ENCODE data around the gene KRTAP1-3. TPM values are rescaled to one million over a fixed set of nuclear protein-coding genes. Genes with fewer than 3 reads are reported as not detected.

KRTAP1-3 gene
- total RNA-seq, 1 experiment from 2014 or later, result not detected

DNA sequence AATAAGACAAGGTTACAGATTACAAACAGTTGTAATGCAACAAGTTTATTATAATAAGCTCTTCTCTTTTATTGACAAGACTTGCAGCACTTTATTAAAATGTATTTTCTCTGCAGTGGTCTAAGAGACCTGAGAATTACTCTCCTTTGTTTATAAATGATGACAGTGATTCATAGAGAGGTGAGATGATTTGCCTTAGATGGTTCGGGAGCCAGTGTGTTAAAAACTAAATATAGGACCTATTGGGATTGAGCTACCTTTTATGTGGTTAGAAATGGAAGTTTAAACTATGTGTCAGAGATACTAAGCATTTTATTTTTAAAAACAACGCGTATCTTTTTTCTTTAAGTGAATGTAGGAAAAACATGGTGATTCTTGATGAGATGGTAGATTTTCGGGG, 37.8 kb downstream of the KRTAP1-3 start:
- DNase-seq (ENCODE audit: low spot score) (no peak), ATAC-seq (no peak)
- Mint-ChIP-seq H3K27ac (no peak overlapping the region), H3K27me3 (ENCODE audit: low read depth) (no peaks in the 10 kb centered on the region), H3K4me3 (no peak overlapping the region), H3K36me3 (no peaks in the 10 kb centered on the region), H3K4me1 (peaks cover 7% of the 10 kb centered on the region; the same call in 1 of the 2 replicates), H3K9me3 (no peaks in the 10 kb centered on the region)
- ChIA-PET POLR2A (no interaction called here), CTCF (no interaction called here)
- no peak for TF ChIP-seq TEAD1 (CRISPR knock-in tag; IDR thresholded peaks at IDR 0.05)
- no peak for TF ChIP-seq PRRX2 (CRISPR knock-in tag; IDR thresholded peaks at IDR 0.05)
- no peak for TF ChIP-seq FOXK1 (CRISPR knock-in tag; IDR thresholded peaks at IDR 0.05)
- TF ChIP-seq, protein P1, sequence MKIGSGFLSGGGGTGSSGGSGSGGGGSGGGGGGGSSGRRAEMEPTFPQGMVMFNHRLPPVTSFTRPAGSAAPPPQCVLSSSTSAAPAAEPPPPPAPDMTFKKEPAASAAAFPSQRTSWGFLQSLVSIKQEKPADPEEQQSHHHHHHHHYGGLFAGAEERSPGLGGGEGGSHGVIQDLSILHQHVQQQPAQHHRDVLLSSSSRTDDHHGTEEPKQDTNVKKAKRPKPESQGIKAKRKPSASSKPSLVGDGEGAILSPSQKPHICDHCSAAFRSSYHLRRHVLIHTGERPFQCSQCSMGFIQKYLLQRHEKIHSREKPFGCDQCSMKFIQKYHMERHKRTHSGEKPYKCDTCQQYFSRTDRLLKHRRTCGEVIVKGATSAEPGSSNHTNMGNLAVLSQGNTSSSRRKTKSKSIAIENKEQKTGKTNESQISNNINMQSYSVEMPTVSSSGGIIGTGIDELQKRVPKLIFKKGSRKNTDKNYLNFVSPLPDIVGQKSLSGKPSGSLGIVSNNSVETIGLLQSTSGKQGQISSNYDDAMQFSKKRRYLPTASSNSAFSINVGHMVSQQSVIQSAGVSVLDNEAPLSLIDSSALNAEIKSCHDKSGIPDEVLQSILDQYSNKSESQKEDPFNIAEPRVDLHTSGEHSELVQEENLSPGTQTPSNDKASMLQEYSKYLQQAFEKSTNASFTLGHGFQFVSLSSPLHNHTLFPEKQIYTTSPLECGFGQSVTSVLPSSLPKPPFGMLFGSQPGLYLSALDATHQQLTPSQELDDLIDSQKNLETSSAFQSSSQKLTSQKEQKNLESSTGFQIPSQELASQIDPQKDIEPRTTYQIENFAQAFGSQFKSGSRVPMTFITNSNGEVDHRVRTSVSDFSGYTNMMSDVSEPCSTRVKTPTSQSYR (CRISPR knock-in tag; IDR thresholded peaks at IDR 0.05), result no peak
- TF ChIP-seq JUN (CRISPR knock-in tag; IDR thresholded peaks at IDR 0.05), result no peak
- no peak for TF ChIP-seq ZNF423 (CRISPR knock-in tag; IDR thresholded peaks at IDR 0.05)
- TF ChIP-seq ZNF138 (CRISPR knock-in tag; conservative IDR thresholded peaks at IDR 0.05), result no peak
- no peak for TF ChIP-seq CBFB (CRISPR knock-in tag; IDR thresholded peaks at IDR 0.05; ENCODE audit: low read depth)
- TF ChIP-seq TP53 (CRISPR knock-in tag; IDR thresholded peaks at IDR 0.05), result no peak
- TF ChIP-seq, protein P2, sequence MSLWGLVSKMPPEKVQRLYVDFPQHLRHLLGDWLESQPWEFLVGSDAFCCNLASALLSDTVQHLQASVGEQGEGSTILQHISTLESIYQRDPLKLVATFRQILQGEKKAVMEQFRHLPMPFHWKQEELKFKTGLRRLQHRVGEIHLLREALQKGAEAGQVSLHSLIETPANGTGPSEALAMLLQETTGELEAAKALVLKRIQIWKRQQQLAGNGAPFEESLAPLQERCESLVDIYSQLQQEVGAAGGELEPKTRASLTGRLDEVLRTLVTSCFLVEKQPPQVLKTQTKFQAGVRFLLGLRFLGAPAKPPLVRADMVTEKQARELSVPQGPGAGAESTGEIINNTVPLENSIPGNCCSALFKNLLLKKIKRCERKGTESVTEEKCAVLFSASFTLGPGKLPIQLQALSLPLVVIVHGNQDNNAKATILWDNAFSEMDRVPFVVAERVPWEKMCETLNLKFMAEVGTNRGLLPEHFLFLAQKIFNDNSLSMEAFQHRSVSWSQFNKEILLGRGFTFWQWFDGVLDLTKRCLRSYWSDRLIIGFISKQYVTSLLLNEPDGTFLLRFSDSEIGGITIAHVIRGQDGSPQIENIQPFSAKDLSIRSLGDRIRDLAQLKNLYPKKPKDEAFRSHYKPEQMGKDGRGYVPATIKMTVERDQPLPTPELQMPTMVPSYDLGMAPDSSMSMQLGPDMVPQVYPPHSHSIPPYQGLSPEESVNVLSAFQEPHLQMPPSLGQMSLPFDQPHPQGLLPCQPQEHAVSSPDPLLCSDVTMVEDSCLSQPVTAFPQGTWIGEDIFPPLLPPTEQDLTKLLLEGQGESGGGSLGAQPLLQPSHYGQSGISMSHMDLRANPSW (CRISPR knock-in tag; conservative IDR thresholded peaks at IDR 0.05; ENCODE audit: low read depth), result no peak
- no peak for TF ChIP-seq TEAD4 (CRISPR knock-in tag; IDR thresholded peaks at IDR 0.05)
- TF ChIP-seq, protein P3, sequence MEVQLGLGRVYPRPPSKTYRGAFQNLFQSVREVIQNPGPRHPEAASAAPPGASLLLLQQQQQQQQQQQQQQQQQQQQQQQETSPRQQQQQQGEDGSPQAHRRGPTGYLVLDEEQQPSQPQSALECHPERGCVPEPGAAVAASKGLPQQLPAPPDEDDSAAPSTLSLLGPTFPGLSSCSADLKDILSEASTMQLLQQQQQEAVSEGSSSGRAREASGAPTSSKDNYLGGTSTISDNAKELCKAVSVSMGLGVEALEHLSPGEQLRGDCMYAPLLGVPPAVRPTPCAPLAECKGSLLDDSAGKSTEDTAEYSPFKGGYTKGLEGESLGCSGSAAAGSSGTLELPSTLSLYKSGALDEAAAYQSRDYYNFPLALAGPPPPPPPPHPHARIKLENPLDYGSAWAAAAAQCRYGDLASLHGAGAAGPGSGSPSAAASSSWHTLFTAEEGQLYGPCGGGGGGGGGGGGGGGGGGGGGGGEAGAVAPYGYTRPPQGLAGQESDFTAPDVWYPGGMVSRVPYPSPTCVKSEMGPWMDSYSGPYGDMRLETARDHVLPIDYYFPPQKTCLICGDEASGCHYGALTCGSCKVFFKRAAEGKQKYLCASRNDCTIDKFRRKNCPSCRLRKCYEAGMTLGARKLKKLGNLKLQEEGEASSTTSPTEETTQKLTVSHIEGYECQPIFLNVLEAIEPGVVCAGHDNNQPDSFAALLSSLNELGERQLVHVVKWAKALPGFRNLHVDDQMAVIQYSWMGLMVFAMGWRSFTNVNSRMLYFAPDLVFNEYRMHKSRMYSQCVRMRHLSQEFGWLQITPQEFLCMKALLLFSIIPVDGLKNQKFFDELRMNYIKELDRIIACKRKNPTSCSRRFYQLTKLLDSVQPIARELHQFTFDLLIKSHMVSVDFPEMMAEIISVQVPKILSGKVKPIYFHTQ (CRISPR knock-in tag; IDR thresholded peaks at IDR 0.05), result no peak
- TF ChIP-seq ZNF219 (CRISPR knock-in tag; IDR thresholded peaks at IDR 0.05; ENCODE audit: borderline replicate concordance), result no peak
- TF ChIP-seq IRF2 (CRISPR knock-in tag; IDR thresholded peaks at IDR 0.05; ENCODE audit: borderline replicate concordance, low read depth), result no peak
- TF ChIP-seq, protein P4, sequence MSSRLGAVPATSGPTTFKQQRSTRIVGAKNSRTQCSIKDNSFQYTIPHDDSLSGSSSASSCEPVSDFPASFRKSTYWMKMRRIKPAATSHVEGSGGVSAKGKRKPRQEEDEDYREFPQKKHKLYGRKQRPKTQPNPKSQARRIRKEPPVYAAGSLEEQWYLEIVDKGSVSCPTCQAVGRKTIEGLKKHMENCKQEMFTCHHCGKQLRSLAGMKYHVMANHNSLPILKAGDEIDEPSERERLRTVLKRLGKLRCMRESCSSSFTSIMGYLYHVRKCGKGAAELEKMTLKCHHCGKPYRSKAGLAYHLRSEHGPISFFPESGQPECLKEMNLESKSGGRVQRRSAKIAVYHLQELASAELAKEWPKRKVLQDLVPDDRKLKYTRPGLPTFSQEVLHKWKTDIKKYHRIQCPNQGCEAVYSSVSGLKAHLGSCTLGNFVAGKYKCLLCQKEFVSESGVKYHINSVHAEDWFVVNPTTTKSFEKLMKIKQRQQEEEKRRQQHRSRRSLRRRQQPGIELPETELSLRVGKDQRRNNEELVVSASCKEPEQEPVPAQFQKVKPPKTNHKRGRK (CRISPR knock-in tag; IDR thresholded peaks at IDR 0.05; ENCODE audit: borderline replicate concordance), result no peak

DNA sequence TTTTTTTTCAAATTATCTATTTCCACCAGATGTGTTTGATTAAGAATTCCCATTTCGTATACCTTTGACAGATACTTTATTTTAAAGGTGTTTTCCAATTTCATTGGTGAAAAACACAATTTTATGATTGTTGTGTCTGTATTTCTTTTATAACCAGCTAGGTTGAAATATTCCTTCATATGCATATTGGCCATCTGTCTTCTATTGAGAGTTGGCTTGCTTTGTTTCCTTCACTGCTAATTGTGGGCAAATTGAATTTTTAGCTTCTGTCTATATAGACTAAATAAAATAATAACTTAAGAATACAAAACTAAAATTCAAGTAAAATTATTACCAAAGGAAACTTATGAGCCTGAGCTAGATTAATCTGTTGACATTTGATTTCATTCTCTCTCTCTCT, 39.6 kb downstream of the KRTAP1-3 start:
- Mint-ChIP-seq H3K4me1 (peaks cover 7% of the 10 kb centered on the region; the same call in 1 of the 2 replicates), H3K27me3 (ENCODE audit: low read depth) (no peaks in the 10 kb centered on the region), H3K9me3 (peaks cover 6% of the 10 kb centered on the region), H3K4me3 (no peak overlapping the region), H3K36me3 (no peaks in the 10 kb centered on the region), H3K27ac (no peak overlapping the region)
- no peak for ATAC-seq
- ChIA-PET POLR2A (no interaction called here), CTCF (no interaction called here)
- no peak for DNase-seq (ENCODE audit: low spot score)
- TF ChIP-seq OVOL2 (CRISPR knock-in tag; IDR thresholded peaks at IDR 0.05; ENCODE audit: borderline replicate concordance) (no peak), SMAD3 (CRISPR knock-in tag; IDR thresholded peaks at IDR 0.05; ENCODE audit: borderline replicate concordance) (no peak), ZNF423 (CRISPR knock-in tag; IDR thresholded peaks at IDR 0.05) (no peak), FOXJ3 (CRISPR knock-in tag; IDR thresholded peaks at IDR 0.05; ENCODE audit: borderline replicate concordance) (no peak), IRF2 (CRISPR knock-in tag; IDR thresholded peaks at IDR 0.05; ENCODE audit: borderline replicate concordance, low read depth) (no peak), EMX1 (CRISPR knock-in tag; IDR thresholded peaks at IDR 0.05) (no peak), ZNF317 (CRISPR knock-in tag; IDR thresholded peaks at IDR 0.05; ENCODE audit: borderline replicate concordance, low read depth) (no peak), TP53 (CRISPR knock-in tag; IDR thresholded peaks at IDR 0.05) (no peak)
- TF ChIP-seq, protein P5, sequence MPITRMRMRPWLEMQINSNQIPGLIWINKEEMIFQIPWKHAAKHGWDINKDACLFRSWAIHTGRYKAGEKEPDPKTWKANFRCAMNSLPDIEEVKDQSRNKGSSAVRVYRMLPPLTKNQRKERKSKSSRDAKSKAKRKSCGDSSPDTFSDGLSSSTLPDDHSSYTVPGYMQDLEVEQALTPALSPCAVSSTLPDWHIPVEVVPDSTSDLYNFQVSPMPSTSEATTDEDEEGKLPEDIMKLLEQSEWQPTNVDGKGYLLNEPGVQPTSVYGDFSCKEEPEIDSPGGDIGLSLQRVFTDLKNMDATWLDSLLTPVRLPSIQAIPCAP (CRISPR knock-in tag; IDR thresholded peaks at IDR 0.05), result no peak
- TF ChIP-seq, protein P6, sequence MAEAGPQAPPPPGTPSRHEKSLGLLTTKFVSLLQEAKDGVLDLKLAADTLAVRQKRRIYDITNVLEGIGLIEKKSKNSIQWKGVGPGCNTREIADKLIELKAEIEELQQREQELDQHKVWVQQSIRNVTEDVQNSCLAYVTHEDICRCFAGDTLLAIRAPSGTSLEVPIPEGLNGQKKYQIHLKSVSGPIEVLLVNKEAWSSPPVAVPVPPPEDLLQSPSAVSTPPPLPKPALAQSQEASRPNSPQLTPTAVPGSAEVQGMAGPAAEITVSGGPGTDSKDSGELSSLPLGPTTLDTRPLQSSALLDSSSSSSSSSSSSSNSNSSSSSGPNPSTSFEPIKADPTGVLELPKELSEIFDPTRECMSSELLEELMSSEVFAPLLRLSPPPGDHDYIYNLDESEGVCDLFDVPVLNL (CRISPR knock-in tag; IDR thresholded peaks at IDR 0.05; ENCODE audit: borderline replicate concordance, low read depth), result no peak
- TF ChIP-seq, protein P7, sequence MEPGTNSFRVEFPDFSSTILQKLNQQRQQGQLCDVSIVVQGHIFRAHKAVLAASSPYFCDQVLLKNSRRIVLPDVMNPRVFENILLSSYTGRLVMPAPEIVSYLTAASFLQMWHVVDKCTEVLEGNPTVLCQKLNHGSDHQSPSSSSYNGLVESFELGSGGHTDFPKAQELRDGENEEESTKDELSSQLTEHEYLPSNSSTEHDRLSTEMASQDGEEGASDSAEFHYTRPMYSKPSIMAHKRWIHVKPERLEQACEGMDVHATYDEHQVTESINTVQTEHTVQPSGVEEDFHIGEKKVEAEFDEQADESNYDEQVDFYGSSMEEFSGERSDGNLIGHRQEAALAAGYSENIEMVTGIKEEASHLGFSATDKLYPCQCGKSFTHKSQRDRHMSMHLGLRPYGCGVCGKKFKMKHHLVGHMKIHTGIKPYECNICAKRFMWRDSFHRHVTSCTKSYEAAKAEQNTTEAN (CRISPR knock-in tag; IDR thresholded peaks at IDR 0.05), result no peak
